Astrocyte (in vitro differentiated cells and primary cell): Measurements from ENCODE around the gene RUFY3.

Experiments
- EZH2 ChIP-seq: IDR thresholded peaks from 2 replicates; pipeline ENCODE4 v1.6.1; 2012; ENCODE audit warnings: mild to moderate bottlenecking, low read length, inconsistent platforms; ENCODE audit not compliant: insufficient read depth
- TF ChIP-seq, protein P1 (sequence below): IDR thresholded peaks from 2 replicates; pipeline ENCODE4 v1.5.1; 2011; ENCODE audit warnings: low read depth, mild to moderate bottlenecking, inconsistent platforms, low read length, moderate library complexity; ENCODE audit not compliant: insufficient read depth

DNA sequence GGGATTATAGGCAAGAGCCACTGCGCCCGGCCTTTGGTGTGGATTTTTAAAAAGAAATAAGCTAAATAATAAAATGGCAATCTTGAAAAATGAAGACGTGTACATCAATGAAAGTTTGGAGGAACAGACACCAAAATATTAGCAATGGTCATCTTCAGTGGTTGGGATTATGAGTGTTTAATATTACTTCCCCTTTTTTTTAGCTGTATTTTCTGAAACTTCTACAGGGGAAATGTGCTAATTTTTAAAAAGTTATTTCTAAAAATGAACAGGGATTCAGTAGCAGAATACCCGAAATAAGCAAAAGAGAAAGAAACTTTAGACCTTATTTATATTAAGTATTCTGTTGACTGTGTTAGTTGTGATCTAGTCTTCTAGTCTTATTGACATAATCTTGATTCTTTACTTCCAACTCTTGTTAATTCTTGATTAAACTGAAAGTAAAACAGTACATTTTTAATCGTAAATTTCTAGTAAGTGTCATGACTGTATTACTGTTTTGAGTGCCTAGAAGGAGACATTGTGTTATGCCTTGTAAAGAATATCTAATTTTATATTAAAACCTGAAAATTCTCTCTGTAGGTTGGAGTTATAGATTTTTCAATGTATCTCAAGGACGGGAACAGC lies 51.3 kb downstream of the RUFY3 start:
- TF ChIP-seq, protein P1, sequence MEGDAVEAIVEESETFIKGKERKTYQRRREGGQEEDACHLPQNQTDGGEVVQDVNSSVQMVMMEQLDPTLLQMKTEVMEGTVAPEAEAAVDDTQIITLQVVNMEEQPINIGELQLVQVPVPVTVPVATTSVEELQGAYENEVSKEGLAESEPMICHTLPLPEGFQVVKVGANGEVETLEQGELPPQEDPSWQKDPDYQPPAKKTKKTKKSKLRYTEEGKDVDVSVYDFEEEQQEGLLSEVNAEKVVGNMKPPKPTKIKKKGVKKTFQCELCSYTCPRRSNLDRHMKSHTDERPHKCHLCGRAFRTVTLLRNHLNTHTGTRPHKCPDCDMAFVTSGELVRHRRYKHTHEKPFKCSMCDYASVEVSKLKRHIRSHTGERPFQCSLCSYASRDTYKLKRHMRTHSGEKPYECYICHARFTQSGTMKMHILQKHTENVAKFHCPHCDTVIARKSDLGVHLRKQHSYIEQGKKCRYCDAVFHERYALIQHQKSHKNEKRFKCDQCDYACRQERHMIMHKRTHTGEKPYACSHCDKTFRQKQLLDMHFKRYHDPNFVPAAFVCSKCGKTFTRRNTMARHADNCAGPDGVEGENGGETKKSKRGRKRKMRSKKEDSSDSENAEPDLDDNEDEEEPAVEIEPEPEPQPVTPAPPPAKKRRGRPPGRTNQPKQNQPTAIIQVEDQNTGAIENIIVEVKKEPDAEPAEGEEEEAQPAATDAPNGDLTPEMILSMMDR = no peak
- no peak for TF ChIP-seq EZH2
